GM21723 (cell line): Measurements from ENCODE around the gene SIM1.
"Not testable (repeated sequence)": the region's sequence is repeated elsewhere in the genome, so short reads cannot be mapped to it uniquely, and the experiment has no call there.

ENCODE experiments used
- ATAC-seq: cut with Tn5 transposase; IDR thresholded peaks from one replicate; pipeline ENCODE4 v1.9.1; 2021; ENCODE audit warnings: mild to moderate bottlenecking, moderate library complexity; ENCODE audit not compliant: unreplicated experiment

SIM1 gene

DNA sequence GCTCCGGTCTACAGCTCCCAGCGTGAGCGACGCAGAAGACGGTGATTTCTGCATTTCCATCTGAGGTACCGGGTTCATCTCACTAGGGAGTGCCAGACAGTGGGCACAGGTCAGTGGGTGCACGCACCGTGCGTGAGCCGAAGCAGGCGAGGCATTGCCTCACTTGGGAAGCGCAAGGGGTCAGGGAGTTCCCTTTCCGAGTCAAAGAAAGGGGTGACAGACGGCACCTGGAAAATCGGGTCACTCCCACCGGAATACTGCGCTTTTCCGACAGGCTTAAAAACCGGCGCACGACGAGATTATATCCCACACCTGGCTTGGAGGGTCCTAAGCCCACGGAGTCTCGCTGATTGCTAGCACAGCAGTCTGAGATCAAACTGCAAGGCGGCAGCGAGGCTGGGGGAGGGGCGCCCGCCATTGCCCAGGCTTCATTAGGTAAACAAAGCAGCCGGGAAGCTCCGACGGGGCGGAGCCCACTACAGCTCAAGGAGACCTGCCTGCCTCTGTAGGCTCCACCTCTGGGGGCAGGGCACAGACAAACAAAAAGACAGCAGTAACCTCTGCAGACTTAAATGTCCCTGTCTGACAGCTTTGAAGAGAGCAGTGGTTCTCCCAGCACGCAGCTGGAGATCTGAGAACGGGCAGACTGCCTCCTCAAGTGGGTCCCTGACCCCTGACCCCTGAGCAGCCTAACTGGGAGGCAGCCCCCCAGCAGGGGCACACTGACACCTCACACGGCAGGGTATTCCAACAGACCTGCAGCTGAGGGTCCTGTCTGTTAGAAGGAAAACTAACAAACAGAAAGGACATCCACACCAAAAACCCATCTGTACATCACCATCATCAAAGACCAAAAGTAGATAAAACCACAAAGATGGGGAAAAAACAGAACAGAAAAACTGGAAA, 109.7 kb downstream of the SIM1 start:
- not testable (repeated sequence) for ATAC-seq

DNA sequence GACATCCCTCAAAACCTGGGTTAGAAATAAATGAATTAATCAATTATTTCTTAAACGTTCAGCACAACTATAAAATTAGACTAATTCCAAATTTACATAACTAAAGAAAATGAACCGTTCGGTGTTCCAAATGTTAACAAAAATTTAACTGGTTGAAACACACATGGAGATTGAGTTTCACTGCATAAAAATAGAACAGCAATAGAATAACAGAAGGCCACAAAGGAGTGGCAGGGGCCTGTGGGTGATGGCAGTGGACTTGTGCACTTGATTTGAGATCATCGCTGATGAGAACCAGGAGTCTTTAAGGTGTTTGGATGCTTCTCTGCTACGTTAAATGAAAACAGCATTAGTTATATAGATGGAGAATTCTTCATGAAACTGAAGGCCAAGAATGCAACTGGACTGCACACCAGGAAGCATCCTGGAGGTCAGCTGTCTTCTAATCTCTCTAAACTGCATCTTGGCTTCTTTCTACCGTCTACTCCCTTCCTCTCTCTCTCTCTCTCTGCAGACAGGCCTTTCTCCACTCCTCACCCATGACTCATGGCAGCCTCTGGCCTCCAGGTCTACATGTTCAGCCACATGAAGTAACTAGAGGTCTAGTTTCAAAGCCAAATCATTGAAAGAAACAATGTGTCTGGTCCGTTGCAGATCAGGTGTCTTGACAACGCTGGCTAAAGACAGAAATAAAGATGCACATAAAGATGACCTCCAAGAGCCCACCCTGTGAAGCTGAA, 111.3 kb downstream of the SIM1 start:
- no peak for ATAC-seq

DNA sequence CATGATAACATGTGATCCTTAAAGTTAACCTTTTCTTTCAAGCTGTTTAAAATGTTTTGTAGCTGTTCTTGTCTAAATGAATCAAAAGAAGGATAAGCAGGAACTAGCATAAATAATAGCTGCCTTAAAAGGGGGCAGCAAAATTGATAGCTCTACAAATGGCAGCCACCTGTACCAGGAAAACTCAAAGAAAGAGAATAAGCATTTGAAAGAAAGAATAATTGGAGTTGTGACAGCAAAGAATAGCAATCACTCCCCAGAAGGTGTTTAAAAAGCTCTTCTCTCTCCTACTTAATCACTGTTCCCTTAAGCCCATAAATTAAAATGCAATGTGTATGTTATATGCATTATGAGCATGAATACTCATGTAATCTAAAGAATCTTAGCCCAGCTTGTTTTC, 114.6 kb downstream of the SIM1 start:
- ATAC-seq: no peak

DNA sequence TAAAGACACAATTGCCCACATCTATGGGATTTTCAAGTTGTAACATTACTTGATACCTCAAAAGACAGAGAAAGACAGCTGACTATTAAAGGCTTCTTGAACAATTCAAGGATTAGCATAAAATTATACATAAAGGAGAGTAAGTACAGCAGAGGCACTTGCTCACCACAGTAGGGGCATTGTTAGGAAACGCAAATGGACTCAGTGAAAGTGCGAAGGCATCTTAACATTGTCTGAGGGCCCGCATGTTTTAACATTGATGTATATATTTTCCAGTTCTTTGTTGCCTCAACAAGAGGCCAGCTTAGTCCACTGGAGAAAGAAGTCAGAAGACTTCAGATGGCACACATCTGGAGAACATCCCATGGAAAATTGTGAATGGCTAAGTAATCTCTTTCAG, 115.4 kb downstream of the SIM1 start:
- ATAC-seq: no peak

DNA sequence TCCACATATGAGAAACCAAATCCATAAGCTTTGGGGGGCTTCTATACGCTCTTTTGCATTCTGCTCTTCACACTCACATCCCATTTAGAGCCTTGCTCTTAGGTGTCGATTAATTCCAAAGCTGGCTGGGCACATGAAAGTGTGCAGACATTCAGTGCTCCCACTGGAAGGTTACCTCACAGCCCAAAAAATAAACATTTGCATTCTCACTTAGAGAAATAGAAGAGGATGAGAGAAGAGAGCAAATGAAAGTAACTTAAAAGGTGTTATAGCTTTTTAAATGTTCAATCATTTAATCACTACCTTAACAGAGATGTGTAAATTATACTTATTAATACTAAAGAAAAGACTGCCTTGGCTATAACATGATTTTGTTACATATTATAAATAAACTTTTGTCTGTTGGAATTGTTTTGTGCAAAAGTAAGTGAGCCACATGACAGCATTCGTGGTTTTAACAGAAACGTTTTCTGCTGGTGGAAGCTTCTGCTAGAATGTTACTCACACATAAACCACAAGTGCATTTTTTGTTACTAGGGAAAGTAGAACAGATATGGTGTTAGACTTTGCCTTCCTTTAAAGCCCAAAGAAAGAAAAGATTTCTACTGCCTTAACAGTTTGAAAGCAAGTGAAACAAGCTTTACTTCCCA, 116.7 kb downstream of the SIM1 start:
- peak; percentile 74 for ATAC-seq

DNA sequence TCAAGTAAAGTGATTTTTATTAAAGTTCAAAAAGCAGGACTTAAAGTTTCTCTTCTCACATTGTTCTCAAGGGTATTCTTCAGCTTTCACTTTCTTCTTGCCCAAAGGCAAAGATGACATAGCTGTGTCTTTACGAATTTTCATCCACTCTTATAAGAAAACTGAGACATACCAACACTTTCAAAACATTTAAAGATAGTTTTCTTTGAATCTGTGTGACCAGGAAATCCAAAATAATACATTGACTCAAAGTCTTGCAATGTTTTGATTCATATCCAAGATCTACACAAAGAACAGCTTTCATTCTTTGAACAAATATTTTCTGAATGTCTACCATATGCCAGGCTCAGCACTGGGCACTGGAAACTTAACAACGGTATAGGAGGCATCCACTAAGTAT, 117.9 kb downstream of the SIM1 start:
- ATAC-seq: peak; percentile 71

DNA sequence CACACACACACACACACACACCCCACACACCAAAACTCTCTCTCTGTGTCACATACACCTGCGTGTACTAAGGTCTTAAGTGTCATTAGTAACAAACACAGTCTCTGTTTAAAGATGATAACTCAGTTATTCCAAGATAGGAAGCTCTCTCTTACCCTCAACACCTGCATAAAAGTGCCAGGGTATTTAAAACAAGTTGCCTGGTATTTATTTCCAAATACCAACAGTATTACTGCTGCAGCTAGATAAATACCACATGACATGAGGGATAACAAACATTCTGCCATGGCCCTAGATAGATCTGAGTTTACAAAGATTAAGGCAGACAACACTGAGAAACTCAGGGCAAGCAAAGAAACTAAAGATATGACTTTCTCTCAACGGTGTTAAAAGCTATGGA, 118.5 kb downstream of the SIM1 start:
- ATAC-seq: no peak

DNA sequence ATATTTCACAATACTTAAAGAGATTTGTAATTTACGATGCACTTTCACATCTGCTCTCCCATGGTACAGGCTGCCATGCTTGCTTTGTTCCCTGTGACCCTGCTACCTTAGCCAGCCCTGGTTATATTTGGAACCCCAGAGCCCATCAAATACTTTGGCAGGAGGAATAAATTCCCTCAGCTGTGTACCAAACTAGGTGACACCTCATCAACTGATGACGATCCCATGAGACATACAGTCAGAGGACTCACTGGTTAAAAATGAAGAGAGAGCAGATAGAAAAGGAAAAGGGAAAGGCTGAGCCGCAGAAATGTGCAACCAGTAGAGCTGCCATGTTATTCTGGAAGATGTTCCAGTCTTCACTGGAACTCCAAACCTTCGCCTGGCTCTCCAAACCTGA, 120.0 kb downstream of the SIM1 start:
- ATAC-seq: no peak

DNA sequence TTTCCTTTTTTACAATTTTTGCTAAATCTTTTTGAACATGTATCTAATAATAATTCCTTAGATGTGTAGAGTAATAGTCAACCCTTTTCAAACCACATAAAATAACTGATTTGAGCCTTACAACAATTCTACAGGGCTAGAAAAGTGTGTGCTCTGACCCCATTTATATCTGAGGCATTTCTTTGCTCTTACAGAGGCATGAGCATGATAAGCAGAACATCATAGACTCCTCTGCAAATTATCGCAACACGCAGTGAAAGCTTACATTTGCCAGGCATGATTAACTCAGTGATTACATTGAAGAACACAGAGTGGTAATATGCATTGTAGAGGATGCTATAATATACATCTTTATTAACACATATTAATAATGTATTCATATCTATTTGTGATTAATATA, 120.4 kb downstream of the SIM1 start:
- no peak for ATAC-seq

DNA sequence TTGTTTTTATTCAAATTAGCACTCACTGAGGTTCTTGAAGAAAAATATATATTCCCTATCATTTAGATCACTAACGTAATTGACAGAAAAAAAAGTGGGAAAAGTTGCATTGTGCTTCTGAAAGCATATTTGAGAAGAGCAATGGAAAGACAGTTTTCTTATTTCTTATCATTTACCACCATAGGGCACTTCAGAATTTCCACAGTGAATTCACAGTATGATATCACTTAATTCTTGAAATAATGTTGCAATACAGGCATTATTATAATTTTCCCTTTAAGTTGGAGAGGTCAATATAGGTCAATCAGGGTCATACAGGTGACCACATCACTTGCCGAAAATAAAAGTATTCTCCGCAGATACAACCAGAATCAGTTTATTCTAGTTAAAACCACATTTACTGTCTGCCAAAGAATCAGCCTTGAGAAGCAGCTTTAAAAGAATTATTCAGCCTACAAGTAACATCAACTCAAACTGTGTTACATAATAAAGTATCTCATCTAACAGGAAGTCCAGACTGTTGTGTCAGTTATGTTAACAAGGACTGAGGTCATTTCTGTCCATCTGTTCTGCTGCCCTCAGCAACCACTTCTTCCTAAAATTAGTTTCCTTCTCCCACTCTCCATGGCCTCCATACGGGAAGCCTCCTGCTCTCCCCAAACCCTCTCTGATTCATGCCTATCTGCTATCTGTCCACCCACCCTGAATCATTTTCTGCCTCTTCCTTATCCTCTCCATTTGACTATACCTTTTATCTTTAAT, 121.2 kb downstream of the SIM1 start:
- no peak for ATAC-seq

DNA sequence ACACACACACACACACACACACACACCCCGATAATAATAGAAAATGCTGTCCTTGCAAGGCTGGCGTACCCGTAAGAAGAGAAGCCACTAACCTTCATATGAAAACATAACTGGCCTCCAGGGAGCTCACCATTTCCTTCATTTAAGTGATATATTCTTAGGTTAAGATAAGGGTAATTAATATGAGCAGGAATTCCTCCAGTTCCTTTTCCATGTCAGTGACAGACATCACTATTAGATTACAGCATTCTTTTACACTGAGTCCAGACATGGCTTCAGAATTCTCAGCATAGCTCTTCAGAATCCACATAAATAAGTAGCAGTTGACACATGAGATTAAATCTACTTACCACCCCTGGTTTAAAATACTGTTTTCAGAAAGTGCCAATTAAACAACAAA, 121.9 kb downstream of the SIM1 start:
- ATAC-seq: no peak

DNA sequence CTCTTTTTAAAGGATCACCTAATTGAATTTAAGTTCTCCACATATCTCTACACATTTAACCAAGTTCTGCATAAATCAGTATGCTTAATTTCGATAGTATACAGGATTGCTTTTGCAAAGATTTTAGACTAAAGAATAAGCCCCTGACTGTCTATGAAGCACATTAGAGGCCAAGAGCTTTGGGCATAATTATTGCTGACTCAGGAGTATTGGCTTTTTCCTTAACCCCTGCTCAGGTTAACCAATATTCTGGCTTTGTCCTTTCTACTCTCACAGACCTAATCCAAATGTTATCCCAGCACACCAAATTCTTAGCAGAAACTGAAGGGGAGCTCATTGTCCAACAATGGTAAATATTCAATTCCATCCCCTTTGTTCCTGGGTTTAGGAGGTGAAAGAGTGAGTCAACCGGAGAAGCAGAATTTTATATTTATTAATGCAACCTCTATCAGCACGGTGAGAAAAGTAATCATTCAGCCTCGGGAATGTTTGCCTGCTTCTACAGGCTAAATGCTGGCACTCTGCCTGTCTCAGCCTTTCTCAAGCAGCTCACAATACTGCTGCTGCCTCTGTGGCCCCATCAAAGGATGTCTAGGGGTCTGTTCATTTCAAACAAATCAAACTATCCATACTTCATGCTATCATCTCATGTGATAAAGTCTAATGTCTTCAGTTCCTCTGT, 125.0 kb downstream of the SIM1 start:
- no peak for ATAC-seq

DNA sequence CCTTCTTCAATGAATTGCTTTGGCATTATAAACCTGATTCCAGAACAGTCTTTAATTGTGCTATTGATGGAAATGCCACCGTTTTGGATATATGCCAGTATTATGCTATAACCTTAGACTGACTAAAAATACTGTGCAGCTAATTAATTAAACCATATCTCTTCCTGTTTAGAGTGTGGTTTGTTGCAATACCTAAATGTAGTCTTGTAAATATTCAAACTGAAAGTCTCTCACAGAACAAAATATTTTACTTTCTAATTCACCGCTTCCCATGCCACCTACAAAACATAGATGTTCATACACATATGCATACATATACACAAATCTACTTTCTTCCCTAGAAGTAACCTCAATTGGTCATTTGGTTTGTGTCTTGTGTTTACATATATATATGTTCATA, 126.6 kb downstream of the SIM1 start:
- ATAC-seq: no peak

DNA sequence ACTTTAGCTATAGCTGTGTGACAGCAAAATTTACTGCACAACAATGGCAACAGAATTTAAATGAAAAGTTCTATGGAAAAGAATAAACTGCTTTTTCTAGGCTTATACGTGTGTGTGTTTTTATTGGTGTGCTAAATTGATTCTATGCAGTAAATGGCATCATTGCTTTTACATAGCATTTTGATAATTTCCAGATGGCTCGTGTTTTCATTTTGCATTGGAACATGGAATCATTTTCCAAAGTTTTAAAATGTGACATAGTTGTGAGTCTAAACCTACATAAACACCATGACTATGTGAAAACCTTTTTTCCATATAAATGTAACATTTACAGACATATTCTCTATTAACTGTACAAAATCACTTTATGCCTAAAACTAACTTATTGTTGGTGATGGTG, 127.8 kb downstream of the SIM1 start:
- ATAC-seq: no peak

DNA sequence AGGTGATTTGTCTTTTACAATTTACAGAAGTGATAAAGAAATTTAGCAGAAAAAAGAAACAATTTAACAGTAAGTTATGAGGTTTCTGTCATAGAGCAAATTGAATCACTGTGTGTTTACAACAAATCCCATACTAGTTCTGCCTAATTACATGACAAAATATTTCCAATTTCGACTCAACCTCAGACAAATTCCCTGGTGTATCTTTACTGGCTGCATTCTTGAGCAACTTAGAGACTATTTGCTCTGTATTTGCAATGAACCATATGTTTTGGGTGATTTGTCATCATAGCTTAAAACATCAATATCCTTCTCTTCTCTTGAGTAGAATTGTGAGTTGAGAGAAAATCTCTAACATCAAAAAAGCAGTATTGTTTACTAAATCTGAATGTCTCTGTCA, 128.7 kb downstream of the SIM1 start:
- ATAC-seq: no peak
